GM12878 (cell line): Measurements from ENCODE around the gene TBX10. TPM values are rescaled to one million over a fixed set of nuclear protein-coding genes. Genes with fewer than 3 reads are reported as not detected.

Experiments used
- ATAC-seq: fragments of 200-7000 bp; cut with Tn5 transposase; 3 replicates; pipeline ENCODE4 v1.9.1; 2020; ENCODE audit warnings: mild to moderate bottlenecking, moderate library complexity
- Bru-seq: library from RNA; stranded (reverse); fragments of 400-500 nt; gene quantifications from one replicate; lab custom pipeline; 2021; lab: Mats Ljungman, UMichigan
- BruChase-seq, 2 experiments: library from RNA; stranded (reverse); fragments of 400-500 nt; gene quantifications; one replicate each; lab custom pipeline; 2021; lab: Mats Ljungman, UMichigan
- BruUV-seq: library from RNA; stranded (reverse); fragments of 400-500 nt; replicated peaks from 2 replicates; lab custom pipeline; 2021; lab: Mats Ljungman, UMichigan
- CTCF ChIA-PET: fragments of 300-600 bp; sonication (Branson Sonifier 250); formaldehyde crosslinking; extraction: SDS; loops from one replicate; lab custom pipeline; 2021; ENCODE audit warnings: inconsistent platforms; lab: Yijun Ruan, JAX
- POLR2A ChIA-PET: fragments of 350-600 bp; formaldehyde crosslinking; extraction: SDS; loops from one replicate; lab custom pipeline; 2021; ENCODE audit warnings: inconsistent platforms; lab: Charles Lee
- RAD21 ChIA-PET: fragments of 300-600 bp; sonication (Branson Sonifier 250); formaldehyde crosslinking; loops from one replicate; lab custom pipeline; 2023; ENCODE audit warnings: antibody characterized with exemption; ENCODE audit not compliant: unreplicated experiment; lab: Charles Lee
- SMC1A ChIA-PET: fragments of 300-600 bp; sonication (Branson Sonifier 250); formaldehyde crosslinking; loops from one replicate; lab custom pipeline; 2023; ENCODE audit not compliant: unreplicated experiment, uncharacterized antibody; lab: Charles Lee
- DNase-seq: peaks from one replicate; pipeline ENCODE4 v3.0.0-alpha.2; 2011; ENCODE audit warnings: low read depth, low spot score
- FAIRE-seq: peaks from 3 replicates; lab custom pipeline; 2011; peaks lifted over from hg19 to GRCh38; lab: Jason Lieb, UNC
- H2AFZ ChIP-seq: 2 replicates; pipeline ENCODE4 v1.6.0; 2011; ENCODE audit warnings: low read depth, low read length, control low read depth; ENCODE audit not compliant: control insufficient read depth
- H3K27ac ChIP-seq: 2 replicates; pipeline ENCODE4 v1.5.1; 2011; ENCODE audit warnings: control low read depth; ENCODE audit not compliant: control insufficient read depth, insufficient read depth
- H3K27me3 ChIP-seq, 2 experiments: replicated peaks in 1 of 2; 2 replicates each; pipeline versions ENCODE4 v1.6.0 to v1.6.1; 2011; ENCODE audit warnings: low read length in 1 of 2; ENCODE audit not compliant: control insufficient read depth in 2 of 2, insufficient read depth in 2 of 2
- H3K36me3 ChIP-seq, 2 experiments: 2 replicates each; pipeline ENCODE4 v1.5.1; 2011; ENCODE audit warnings: low read length in 1 of 2; ENCODE audit not compliant: control insufficient read depth in 2 of 2, insufficient read depth in 2 of 2
- H3K4me1 ChIP-seq: 2 replicates; pipeline ENCODE4 v1.6.1; 2011; ENCODE audit warnings: mild to moderate bottlenecking, low read length, moderate library complexity, mixed read lengths; ENCODE audit not compliant: control insufficient read depth, insufficient read depth
- H3K4me2 ChIP-seq: 2 replicates; pipeline ENCODE4 v1.6.0; 2011; ENCODE audit warnings: control low read depth; ENCODE audit not compliant: control insufficient read depth, insufficient read depth
- H3K4me3 ChIP-seq: fragments of 200-600 bp; sonication (generic); 2 replicates; pipeline ENCODE4 v1.5.1; 2016
- H3K79me2 ChIP-seq: 2 replicates; pipeline ENCODE4 v1.6.0; 2011; ENCODE audit warnings: low read length; ENCODE audit not compliant: control insufficient read depth, insufficient read depth
- H3K9ac ChIP-seq: 2 replicates; pipeline ENCODE4 v1.8.0; 2011; ENCODE audit warnings: low read length, control low read depth, mixed read lengths; ENCODE audit not compliant: control insufficient read depth, insufficient read depth
- H3K9me3 ChIP-seq: replicated peaks from 3 replicates; pipeline ENCODE4 v1.5.1; 2011; ENCODE audit warnings: mild to moderate bottlenecking, low read length; ENCODE audit not compliant: control insufficient read depth, insufficient read depth
- H4K20me1 ChIP-seq: 2 replicates; pipeline ENCODE4 v1.6.0; 2011; ENCODE audit not compliant: control insufficient read depth, insufficient read depth
- DPF2 ChIP-seq: fragments of 450-650 bp; IDR thresholded peaks from 2 replicates; pipeline ENCODE4 v1.6.1; 2017; ENCODE audit warnings: mild to moderate bottlenecking
- ESRRA ChIP-seq: IDR thresholded peaks from 2 replicates; pipeline ENCODE4 v1.6.1; 2012; ENCODE audit warnings: mild to moderate bottlenecking, low read length, improper control_type of control experiment
- IKZF2 ChIP-seq, 2 experiments: fragments of 450-650 bp; IDR thresholded peaks; 2 replicates each; pipeline ENCODE4 v1.6.1; 2017; ENCODE audit warnings: mild to moderate bottlenecking in 2 of 2, moderate library complexity in 2 of 2
- MYB ChIP-seq: fragments of 150-350 bp; IDR thresholded peaks from 2 replicates; pipeline ENCODE4 v1.6.1; 2014; ENCODE audit warnings: mild to moderate bottlenecking, low read depth, low read length, borderline replicate concordance
- NR2C2 ChIP-seq: IDR thresholded peaks from 2 replicates; pipeline ENCODE4 v1.6.1; 2011; ENCODE audit warnings: borderline replicate concordance, low read depth; ENCODE audit not compliant: control insufficient read depth, insufficient read length
- RAD21 ChIP-seq: IDR thresholded peaks from 2 replicates; pipeline ENCODE4 v1.6.1; 2011; ENCODE audit warnings: mild to moderate bottlenecking, low read depth, low read length, moderate library complexity; ENCODE audit not compliant: insufficient read depth
- RAD51 ChIP-seq: fragments of 450-650 bp; IDR thresholded peaks from 2 replicates; pipeline ENCODE4 v1.6.1; 2016; ENCODE audit warnings: moderate library complexity, mild to moderate bottlenecking, inconsistent platforms
- SIN3A ChIP-seq: IDR thresholded peaks from 2 replicates; pipeline ENCODE4 v1.6.1; 2012; ENCODE audit warnings: low read depth, low read length, improper control_type of control experiment
- YBX1 ChIP-seq: fragments of 450-650 bp; IDR thresholded peaks from 2 replicates; pipeline ENCODE4 v1.6.1; 2016; ENCODE audit warnings: antibody characterized with exemption
- WGBS: methylation state at CpG from one replicate; pipeline ENCODE4 v1.1.6; 2016; ENCODE audit warnings: low lambda C conversion rate; ENCODE audit not compliant: insufficient replicate concordance, insufficient coverage; ENCODE audit errors: missing lambda C conversion rate; 5-methylcytosine and 5-hydroxymethylcytosine counted together
- in situ Hi-C: fragments of 300-500 bp; cut with MboI; formaldehyde crosslinking; loops from 9 replicates; pipeline ENCODE4 v1.14.3; 2018; ENCODE audit warnings: mixed read lengths
- intact Hi-C: fragments of 100-400 bp; cut with micrococcal nuclease; formaldehyde crosslinking; loops from one replicate; pipeline ENCODE4 v1.14.2; 2022; ENCODE audit not compliant: unreplicated experiment
- long read RNA-seq, 2 experiments: library from polyadenylated mRNA; unstranded; transcript quantifications; one replicate each; pipeline ENCODE4 v2.0.0, GENCODE V29; 2019 to 2020
- polyA minus RNA-seq, 3 experiments: library from RNA; depleted of rRNA, polyadenylated mRNA; stranded (reverse); fragments of >200 nt; gene quantifications; 2 replicates each; pipeline ENCODE4 v1.2.3, GENCODE V29; 2011
- polyA plus RNA-seq, 11 experiments: library from polyadenylated mRNA; depleted of rRNA in 4 of 11; unstranded in 6 of 11; stranded (reverse) in 5 of 11; fragments of >200 nt; fragmentation: Nextera tagmentation in 4 of 11; fragmentation: Illumina TruSeq in 1 of 11; extraction: Ambion mirVana in 4 of 11; extraction: Trizol in 1 of 11; gene quantifications; 1 replicate in 1 of 11; 2 replicates in 10 of 11; pipeline versions ENCODE4 v1.2.1 to v1.2.3, GENCODE V29; 2011 to 2016; ENCODE audit warnings: inconsistent platforms in 2 of 11, missing spikeins in 2 of 11, low read depth in 1 of 11
- total RNA-seq, 4 experiments: library from RNA; depleted of rRNA in 3 of 4; stranded (reverse); fragments of >200 nt in 3 of 4; fragmentation: Illumina TruSeq in 1 of 4; extraction: Trizol in 1 of 4; gene quantifications; 2 replicates each; pipeline versions ENCODE4 v1.2.1 to v1.2.3, GENCODE V29; 2013 to 2021

The TBX10 gene
- 0.32 TPM in 1 of 2 replicates, not detected in the other for total RNA-seq (2013; cell fraction: nucleolus; rRNA removed)
- total RNA-seq (2014; rRNA removed): 0.22 and 0.23 TPM in 2 replicates
- total RNA-seq (2014; rRNA removed; fragmentation: Illumina TruSeq; extraction: Trizol): 0.18 TPM in 1 of 2 replicates, not detected in the other
- 0.16 and 0.26 TPM in 2 replicates for total RNA-seq (2021)
- not detected for polyA plus RNA-seq (2011; ENCODE audit: low read depth)
- not detected in 2 replicates for polyA plus RNA-seq (2011; rRNA removed)
- 0.07 and 0.13 TPM in 2 replicates for polyA plus RNA-seq (2011; cell fraction: cytosol; rRNA removed)
- polyA plus RNA-seq (2011; cell fraction: nucleus; rRNA removed): 0.25 and 0.27 TPM in 2 replicates
- polyA plus RNA-seq (2012): 0.08 TPM in 1 of 2 replicates, not detected in the other
- 0.10 and 0.16 TPM in 2 replicates for polyA plus RNA-seq (2014; fragmentation: Illumina TruSeq; extraction: Trizol)
- polyA plus RNA-seq (2014; fragmentation: Nextera tagmentation; extraction: Ambion mirVana): not detected
- polyA plus RNA-seq (2014; rRNA removed): 0.15 and 0.44 TPM in 2 replicates
- polyA plus RNA-seq (2016; fragmentation: Nextera tagmentation; extraction: Ambion mirVana): under 1 TPM in 1 of 2 experiments, not detected in 1; 0.17 TPM
- polyA minus RNA-seq (2011; rRNA and poly(A)+ RNA removed): not detected in 2 replicates
- polyA minus RNA-seq (2011; cell fraction: cytosol; rRNA and poly(A)+ RNA removed): not detected in 2 replicates
- not detected in 2 replicates for polyA minus RNA-seq (2011; cell fraction: nucleus; rRNA and poly(A)+ RNA removed)
- not detected for Bru-seq, nascent RNA
- BruChase-seq, experiment 1, labeled RNA remaining after a 6-hour chase: percentile 10 among the genes with signal in this experiment
- not detected for BruChase-seq, experiment 2, labeled RNA remaining after a 2-hour chase
- long read RNA-seq, experiment 1: 0 reads
- long read RNA-seq, experiment 2: 0 reads

DNA sequence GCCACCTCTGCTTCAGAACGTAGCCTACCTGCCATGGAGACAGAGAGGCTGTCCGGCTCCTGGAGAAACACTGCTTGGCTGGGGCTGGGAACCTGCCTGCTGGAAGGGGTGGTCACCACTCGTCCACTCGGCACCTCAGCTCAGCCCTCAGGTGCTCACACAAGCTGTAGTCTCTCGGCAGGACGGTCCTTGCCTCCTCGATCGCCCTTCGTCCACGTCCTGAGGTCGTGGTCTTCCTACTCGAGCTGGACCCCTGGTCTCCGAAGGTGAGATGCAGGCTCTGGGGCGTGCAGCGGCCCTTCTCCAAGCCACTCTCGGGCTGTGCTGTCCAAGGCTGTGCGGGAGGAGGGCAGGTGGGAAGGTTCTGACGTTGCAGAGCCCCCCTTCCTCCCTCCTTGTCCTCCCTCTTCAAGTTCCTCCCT is at the start of gene TBX10:
Gene TBX10 (minus strand): TSS at position 326 of the 422 bp plus-strand sequence. CDS start 291 bp downstream, at position 35.
- TF ChIP-seq NR2C2 (no peak), YBX1 (no peak), DPF2 (no peak), MYB (no peak), RAD51 (no peak), SIN3A (no peak), IKZF2 (IDR thresholded peaks at IDR 0.05) (no peak), RAD21 (no peak), ESRRA (no peak)
- POLR2A ChIA-PET: no interaction called here
- Histone ChIP-seq H3K27ac (no peak within 1 kb of the TSS), H4K20me1 (no peaks in the 10 kb centered on the region), H3K9ac (no peak within 1 kb of the TSS), H3K4me2 (no peak within 1 kb of the TSS), H3K4me1 (peaks cover 6% of the 10 kb centered on the region), H3K36me3 (no peaks in the 10 kb centered on the region), H3K9me3 (peaks cover 3% of the 10 kb centered on the region; the same call in 2 of the 3 replicates), H3K79me2 (no peaks in the 10 kb centered on the region), H3K27me3 (no peaks in the 10 kb centered on the region; a peak in 1 of 4 replicates), H2AFZ (no peak within 1 kb of the TSS; the same call in 1 of the 2 replicates), H3K4me3 (no peak within 1 kb of the TSS)
- no peak for FAIRE-seq
- in situ Hi-C loops (no loop called here), intact Hi-C loops (no loop called here)
- CTCF ChIA-PET: interaction anchor here (0.6 to 4.6 kb wide), 7 partner anchors 9 to 288 kb away, joined by 3 to 26 read pairs (median 3); no protein-coding TSS in a partner anchor
- BruUV-seq: no TSS peak
- SMC1A ChIA-PET: interaction anchor here (0.9 to 1.1 kb wide), 2 partner anchors 20 to 23 kb away, joined by 3 to 9 read pairs; no protein-coding TSS in a partner anchor
- WGBS: 53% methylated on average over 17 of the region's 18 CpGs
- ATAC-seq: no peak
- DNase-seq: no peak
- RAD21 ChIA-PET: no interaction called here
